Mesenchymal stem cell (in vitro differentiated cells and primary cell): ENCODE measurements around the gene TCEANC.
A peak's percentile ranks its signal among the peaks of the same experiment; 100 is the strongest.

ENCODE experiments used
- DNase-seq: peaks from one replicate; pipeline ENCODE4 v3.0.0-alpha.2; 2013
- H2AFZ ChIP-seq: one replicate; pipeline ENCODE4 v1.6.1; 2013; ENCODE audit warnings: low read depth, mild to moderate bottlenecking, control low read depth, inconsistent platforms, low read length, moderate library complexity
- H2AK5ac ChIP-seq: 2 replicates; pipeline ENCODE4 v1.6.1; 2013; ENCODE audit warnings: low read length, moderate library complexity, mild to moderate bottlenecking, inconsistent platforms; ENCODE audit not compliant: severe bottlenecking
- H2BK120ac ChIP-seq: one replicate; pipeline ENCODE4 v1.6.1; 2013; ENCODE audit warnings: low read depth, mild to moderate bottlenecking, inconsistent platforms, low read length, moderate library complexity
- H2BK12ac ChIP-seq, 2 experiments: one replicate each; pipeline ENCODE4 v1.6.1; 2013; ENCODE audit warnings: inconsistent platforms in 2 of 2, low read length in 2 of 2, mild to moderate bottlenecking in 2 of 2, moderate library complexity in 2 of 2, control low read depth in 1 of 2
- H2BK15ac ChIP-seq: one replicate; pipeline ENCODE4 v1.6.1; 2013; ENCODE audit warnings: mild to moderate bottlenecking, low read depth, inconsistent platforms; ENCODE audit not compliant: poor library complexity, severe bottlenecking
- H2BK5ac ChIP-seq: 2 replicates; pipeline ENCODE4 v1.6.1; 2013; ENCODE audit warnings: low read depth, mild to moderate bottlenecking, low read length, control low read depth, inconsistent platforms; ENCODE audit not compliant: poor library complexity, severe bottlenecking
- H3K14ac ChIP-seq, 2 experiments: one replicate each; pipeline ENCODE4 v1.6.1; 2013; ENCODE audit warnings: inconsistent platforms in 2 of 2, low read length in 2 of 2, control low read depth in 1 of 2, mild to moderate bottlenecking in 1 of 2, moderate library complexity in 1 of 2
- H3K18ac ChIP-seq, 2 experiments: one replicate each; pipeline ENCODE4 v1.6.1; 2013; ENCODE audit warnings: inconsistent platforms in 2 of 2, low read length in 2 of 2, control low read depth in 1 of 2, low read depth in 1 of 2, mild to moderate bottlenecking in 1 of 2
- H3K23ac ChIP-seq, 2 experiments: one replicate each; pipeline ENCODE4 v1.6.1; 2013; ENCODE audit warnings: inconsistent platforms in 2 of 2, low read length in 2 of 2, mild to moderate bottlenecking in 2 of 2, moderate library complexity in 2 of 2, control low read depth in 1 of 2
- H3K27ac ChIP-seq: 2 replicates; pipeline ENCODE4 v1.5.1; 2013; ENCODE audit warnings: mild to moderate bottlenecking, moderate library complexity, low read length, control low read depth, inconsistent platforms; ENCODE audit not compliant: poor library complexity, severe bottlenecking
- H3K27me3 ChIP-seq, 2 experiments: 2 replicates each; pipeline versions ENCODE4 v1.6.1 to v1.7.0; 2013; ENCODE audit warnings: low read length in 2 of 2, mild to moderate bottlenecking in 2 of 2, moderate library complexity in 2 of 2, control low read depth in 1 of 2, inconsistent platforms in 1 of 2; ENCODE audit not compliant: control insufficient read depth in 1 of 2, insufficient read depth in 1 of 2
- H3K36me3 ChIP-seq, 2 experiments: 2 replicates each; pipeline versions ENCODE4 v1.6.1 to v1.7.0; 2013; ENCODE audit warnings: low read length in 2 of 2, control low read depth in 1 of 2, inconsistent platforms in 1 of 2, low read depth in 1 of 2, mild to moderate bottlenecking in 1 of 2; ENCODE audit not compliant: insufficient read depth in 2 of 2, control insufficient read depth in 1 of 2
- H3K4ac ChIP-seq, 2 experiments: one replicate each; pipeline ENCODE4 v1.6.1; 2013; ENCODE audit warnings: inconsistent platforms in 2 of 2, low read length in 2 of 2, mild to moderate bottlenecking in 2 of 2, moderate library complexity in 2 of 2, control low read depth in 1 of 2, low read depth in 1 of 2
- H3K4me1 ChIP-seq: 2 replicates; pipeline ENCODE4 v1.6.1; 2013; ENCODE audit warnings: low read depth, low read length, control low read depth; ENCODE audit not compliant: control insufficient read depth, insufficient read depth
- H3K4me2 ChIP-seq: 2 replicates; pipeline ENCODE4 v1.6.1; 2013; ENCODE audit warnings: low read length, mild to moderate bottlenecking, inconsistent platforms; ENCODE audit not compliant: poor library complexity, severe bottlenecking
- H3K4me3 ChIP-seq, 2 experiments: 2 replicates each; pipeline versions ENCODE4 v1.5.1 to v1.7.0; 2013; ENCODE audit warnings: low read length in 2 of 2, mild to moderate bottlenecking in 2 of 2, control low read depth in 1 of 2, low read depth in 1 of 2; ENCODE audit not compliant: insufficient read depth in 1 of 2
- H3K79me1 ChIP-seq: replicated peaks from 2 replicates; pipeline ENCODE4 v1.6.1; 2013; ENCODE audit warnings: mild to moderate bottlenecking, control low read depth, low read length, inconsistent platforms; ENCODE audit not compliant: poor library complexity, severe bottlenecking
- H3K9ac ChIP-seq: 2 replicates; pipeline ENCODE4 v1.7.0; 2013; ENCODE audit warnings: mild to moderate bottlenecking, low read length, moderate library complexity
- H3K9me3 ChIP-seq: 2 replicates; pipeline ENCODE4 v1.7.0; 2013; ENCODE audit warnings: mild to moderate bottlenecking, low read length; ENCODE audit not compliant: control insufficient read depth
- H4K8ac ChIP-seq: one replicate; pipeline ENCODE4 v1.6.1; 2013; ENCODE audit warnings: inconsistent platforms, mild to moderate bottlenecking, low read length, moderate library complexity
- H4K91ac ChIP-seq: one replicate; pipeline ENCODE4 v1.6.1; 2013; ENCODE audit warnings: mild to moderate bottlenecking, low read length, inconsistent platforms
- WGBS: methylation state at CpG from one replicate; pipeline ENCODE4 v1.1.7; 2013; ENCODE audit warnings: mixed read lengths; 5-methylcytosine and 5-hydroxymethylcytosine counted together

TCEANC gene

DNA sequence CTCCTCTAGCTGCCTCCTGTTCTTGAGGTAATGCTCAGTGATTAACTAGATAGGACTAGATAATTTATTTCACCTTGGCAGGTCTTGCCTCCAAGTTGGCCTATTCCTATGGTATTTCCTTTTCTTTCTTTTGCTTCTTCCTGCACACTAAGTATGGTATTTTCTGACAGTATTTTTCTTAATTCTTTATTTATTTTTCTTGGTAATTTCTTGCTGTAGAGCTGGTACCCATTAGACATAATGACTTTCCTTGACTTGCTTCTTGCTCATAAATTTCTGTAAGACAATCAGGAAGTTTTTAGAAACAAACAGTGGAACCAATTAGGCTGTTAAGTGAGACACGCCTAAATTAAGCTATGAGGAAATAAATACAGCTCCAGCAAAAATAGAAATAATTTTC is 45.5 kb downstream of the TCEANC start:
- no peak overlapping the region for H4K8ac ChIP-seq
- no peaks in the 10 kb centered on the region for H3K9me3 ChIP-seq
- no peak overlapping the region for H3K4me3 ChIP-seq
- H3K4me2 ChIP-seq: no peak overlapping the region
- WGBS: no CpG with 5 or more reads among the region's 1 CpG
- H4K91ac ChIP-seq: no peak overlapping the region
- no peak overlapping the region for H3K23ac ChIP-seq
- no peak overlapping the region for H2BK15ac ChIP-seq
- H3K79me1 ChIP-seq: no peaks in the 10 kb centered on the region
- H3K18ac ChIP-seq: no peak overlapping the region
- no peak overlapping the region for H2BK120ac ChIP-seq
- DNase-seq: no peak
- H2AK5ac ChIP-seq: no peak overlapping the region
- H3K14ac ChIP-seq: no peak overlapping the region
- H3K9ac ChIP-seq: no peak overlapping the region
- H3K27ac ChIP-seq: no peak overlapping the region
- H3K4me1 ChIP-seq: peaks cover 3% of the 10 kb centered on the region
- no peaks in the 10 kb centered on the region for H3K27me3 ChIP-seq
- no peak overlapping the region for H2BK5ac ChIP-seq
- H3K36me3 ChIP-seq: peaks cover 0 to 10% of the 10 kb centered on the region in 2 experiments
- no peak overlapping the region for H2BK12ac ChIP-seq
- no peak overlapping the region for H2AFZ ChIP-seq
- H3K4ac ChIP-seq: no peak overlapping the region

DNA sequence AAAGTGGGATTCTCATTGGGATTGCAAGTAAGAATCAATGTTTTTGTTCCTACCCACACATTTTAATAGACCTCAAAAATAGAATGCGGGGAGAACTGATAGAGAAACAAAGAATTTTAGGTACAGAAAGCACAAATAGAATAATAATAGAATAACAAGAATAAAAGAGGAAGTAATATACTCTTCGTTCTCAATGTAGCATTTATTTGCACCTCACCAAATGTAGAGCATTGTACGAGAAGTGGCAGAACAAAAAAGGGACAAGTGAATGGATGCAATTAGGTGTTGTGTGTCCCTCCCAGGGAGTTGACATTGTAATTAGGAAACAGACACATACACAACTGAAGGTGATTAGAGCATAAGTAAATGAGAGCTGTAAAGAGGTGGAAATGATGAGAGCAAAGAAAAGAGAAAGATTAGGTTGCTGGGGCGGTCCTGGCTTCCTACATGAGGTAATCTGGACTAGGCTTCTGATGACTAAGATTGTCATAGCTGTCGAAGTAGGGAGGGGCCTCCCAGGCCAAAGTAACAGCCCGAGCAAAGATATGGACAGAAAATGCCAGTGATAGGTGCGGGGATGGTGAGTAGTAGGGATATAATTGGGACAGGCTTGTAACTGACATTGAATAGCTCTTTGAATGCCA is 46.4 kb downstream of the TCEANC start:
- DNase-seq: peak; percentile 15
- peaks cover 0 to 14% of the 10 kb centered on the region in 2 experiments for H3K36me3 ChIP-seq
- H3K9ac ChIP-seq: no peak overlapping the region
- no peak overlapping the region for H2BK15ac ChIP-seq
- peaks cover 3% of the 10 kb centered on the region for H3K4me1 ChIP-seq
- H4K91ac ChIP-seq: no peak overlapping the region
- no peak overlapping the region for H3K27ac ChIP-seq
- no peak overlapping the region for H3K23ac ChIP-seq
- H3K18ac ChIP-seq: no peak overlapping the region
- H2BK5ac ChIP-seq: no peak overlapping the region
- H3K4me2 ChIP-seq: no peak overlapping the region
- H3K14ac ChIP-seq: no peak overlapping the region
- H3K4ac ChIP-seq: no peak overlapping the region
- H2BK12ac ChIP-seq: no peak overlapping the region
- no peak overlapping the region for H2BK120ac ChIP-seq
- H2AK5ac ChIP-seq: no peak overlapping the region
- H2AFZ ChIP-seq: no peak overlapping the region
- no peaks in the 10 kb centered on the region for H3K27me3 ChIP-seq
- H4K8ac ChIP-seq: no peak overlapping the region
- no peaks in the 10 kb centered on the region for H3K79me1 ChIP-seq
- no peaks in the 10 kb centered on the region for H3K9me3 ChIP-seq
- 78% methylated on average over 5 of the region's 7 CpGs for WGBS
- no peak overlapping the region for H3K4me3 ChIP-seq

DNA sequence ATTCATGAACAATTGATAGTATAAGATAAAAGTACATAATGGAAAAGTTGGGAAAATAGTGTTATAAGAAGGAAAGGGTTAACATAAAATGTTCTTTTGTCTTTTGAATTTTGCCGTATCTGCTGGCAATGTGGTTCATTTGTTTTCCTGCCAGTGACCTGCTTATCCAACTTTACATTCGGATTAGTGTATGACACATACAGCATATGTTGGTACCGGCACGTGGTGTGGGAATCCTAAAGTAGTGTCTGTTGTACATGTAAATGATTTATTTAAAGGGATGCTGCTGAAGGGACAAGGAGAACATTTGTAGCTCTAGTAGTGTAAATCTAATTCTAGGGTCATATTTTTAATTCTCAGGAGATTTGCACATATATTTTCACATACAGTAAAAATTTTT is 47.4 kb downstream of the TCEANC start:
- Histone ChIP-seq H2BK12ac (no peak overlapping the region), H3K18ac (no peak overlapping the region), H3K9ac (no peak overlapping the region), H3K4me2 (no peak overlapping the region), H4K8ac (no peak overlapping the region), H2BK120ac (no peak overlapping the region), H4K91ac (no peak overlapping the region), H2BK5ac (no peak overlapping the region), H3K9me3 (no peaks in the 10 kb centered on the region), H3K79me1 (no peaks in the 10 kb centered on the region), H2BK15ac (no peak overlapping the region), H3K4me1 (peaks cover 3% of the 10 kb centered on the region), H3K27me3 (no peaks in the 10 kb centered on the region), H3K23ac (no peak overlapping the region), H2AK5ac (no peak overlapping the region), H3K27ac (no peak overlapping the region), H3K4ac (no peak overlapping the region), H3K36me3 (peaks cover 0 to 14% of the 10 kb centered on the region in 2 experiments), H2AFZ (no peak overlapping the region), H3K14ac (no peak overlapping the region), H3K4me3 (no peak overlapping the region)
- no peak for DNase-seq
- 86% methylated on average over 4 of the region's 4 CpGs for WGBS

DNA sequence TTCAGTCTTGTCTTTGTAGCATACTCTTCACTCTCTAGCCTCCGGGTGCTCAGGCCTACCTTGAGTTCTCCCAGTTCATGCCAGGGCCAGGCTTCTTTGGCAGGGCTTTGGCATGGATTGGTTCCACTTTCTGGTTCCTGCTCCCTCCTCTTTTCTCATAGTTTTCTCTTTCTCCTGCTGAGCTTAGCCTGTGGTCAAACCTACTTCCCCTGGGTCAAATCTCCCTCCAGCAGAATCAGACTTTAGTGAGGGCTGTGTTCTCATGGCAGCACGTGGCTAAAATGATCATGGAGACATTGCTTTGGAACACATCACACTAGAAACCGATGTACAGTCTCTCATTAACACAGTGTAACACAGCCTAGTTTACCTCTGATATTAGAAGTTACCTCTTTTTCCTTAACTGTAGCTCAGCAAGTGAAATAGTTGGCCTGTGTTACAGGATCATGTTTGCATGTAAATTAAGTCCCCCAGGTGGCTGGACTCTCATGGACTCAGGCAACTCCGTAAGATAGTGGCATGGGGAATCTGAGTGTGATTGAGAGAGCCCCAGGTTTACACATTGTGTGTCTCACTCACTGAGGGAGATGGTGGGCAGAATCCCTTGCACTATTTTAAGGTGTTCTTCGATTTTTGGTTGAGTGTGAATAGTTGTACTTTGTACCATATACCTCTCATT is 49.3 kb downstream of the TCEANC start:
- Histone ChIP-seq H3K9ac (no peak overlapping the region), H3K4me2 (no peak overlapping the region), H2BK5ac (no peak overlapping the region), H3K4ac (no peak overlapping the region), H2BK12ac (no peak overlapping the region), H3K9me3 (no peaks in the 10 kb centered on the region), H4K91ac (no peak overlapping the region), H3K4me1 (peaks cover 3% of the 10 kb centered on the region), H3K18ac (no peak overlapping the region), H3K23ac (no peak overlapping the region), H2AFZ (no peak overlapping the region), H3K36me3 (peaks cover 0 to 21% of the 10 kb centered on the region in 2 experiments), H2AK5ac (no peak overlapping the region), H4K8ac (no peak overlapping the region), H3K27ac (no peak overlapping the region), H3K14ac (no peak overlapping the region), H2BK15ac (no peak overlapping the region), H3K4me3 (no peak overlapping the region), H3K27me3 (no peaks in the 10 kb centered on the region), H2BK120ac (no peak overlapping the region), H3K79me1 (no peaks in the 10 kb centered on the region)
- WGBS: 96% methylated on average over 4 of the region's 5 CpGs
- no peak for DNase-seq
